Measurements from ENCODE around the gene TMEM91. TPM values are rescaled to one million over a fixed set of nuclear protein-coding genes. Genes with fewer than 3 reads are reported as not detected.

TMEM91 gene
- total RNA-seq, 2 donors from 2014 or later = 5.7 to 16.5 TPM

DNA sequence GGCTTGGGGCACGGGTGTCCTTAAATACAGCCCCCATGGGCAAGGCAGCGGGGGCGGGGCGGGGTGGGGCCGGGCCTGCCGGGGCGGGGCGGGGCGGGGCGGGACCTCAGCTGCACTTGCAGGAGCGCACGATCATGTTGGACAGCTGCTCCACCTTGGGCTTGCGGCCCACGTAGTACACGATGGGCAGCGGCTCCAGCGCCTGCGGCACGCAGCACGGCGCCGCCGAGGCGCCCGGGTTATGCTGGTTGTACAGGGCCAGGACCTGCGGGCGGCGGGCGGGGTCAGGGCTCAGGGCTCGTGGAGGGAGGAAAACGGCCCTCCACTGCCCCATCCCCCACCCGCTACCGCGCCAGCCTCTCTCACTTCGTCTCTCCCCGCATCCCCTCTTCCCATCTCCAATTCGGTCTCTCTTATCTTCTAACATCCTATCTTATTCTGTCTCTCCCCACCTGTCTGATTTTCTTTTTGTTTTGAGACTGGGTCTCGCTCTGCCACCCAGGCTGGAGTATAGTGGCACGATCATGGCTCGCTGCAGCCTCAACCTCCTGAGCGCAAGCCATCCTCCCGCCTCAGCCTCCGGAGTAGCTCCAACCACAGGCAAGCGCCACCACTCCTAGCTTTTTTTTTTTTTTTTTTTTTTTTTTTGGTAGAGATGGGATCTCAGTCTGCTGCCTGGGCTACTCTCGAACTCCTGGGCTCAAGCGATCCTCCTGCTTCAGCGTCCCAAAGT lies 45.2 kb upstream of the TMEM91 start:
- H3K27me3 Mint-ChIP-seq (ENCODE audit: insufficient read depth) = no peaks in the 10 kb centered on the region
- H3K4me3 ChIP-seq (ENCODE audit: low read length) = no peak overlapping the region
- no peak overlapping the region for H3K27ac Mint-ChIP-seq
- H3K4me1 Mint-ChIP-seq = peaks cover 20% of the 10 kb centered on the region
- H3K4me3 Mint-ChIP-seq = no peak overlapping the region
- no peak overlapping the region for H3K27ac ChIP-seq (ENCODE audit: low read depth, low read length)
- H3K4me1 ChIP-seq (ENCODE audit: control insufficient read depth, insufficient read depth, low read length) = peaks cover 4% of the 10 kb centered on the region
- H3K9ac ChIP-seq (ENCODE audit: extremely low read depth, low read length, poor library complexity, severe bottlenecking) = no peak overlapping the region
- WGBS, 2 experiments (ENCODE audit: insufficient coverage in 1 of 2, insufficient read length in 1 of 2) = 94 to 95% methylated on average over 11 to 47 of the region's 47 CpGs
- H3K36me3 Mint-ChIP-seq (ENCODE audit: low read depth) = peaks cover 50% of the 10 kb centered on the region
- H3K36me3 ChIP-seq (ENCODE audit: control insufficient read depth, insufficient read depth, low read length) = peaks cover 47% of the 10 kb centered on the region
- no peaks in the 10 kb centered on the region for H3K9me3 ChIP-seq (ENCODE audit: control insufficient read depth, low read length)
- peak; percentile 58 for DNase-seq
- H3K9me3 Mint-ChIP-seq = no peaks in the 10 kb centered on the region
- no peaks in the 10 kb centered on the region for H3K27me3 ChIP-seq (ENCODE audit: control insufficient read depth, insufficient read depth, low read length, poor library complexity, severe bottlenecking)
- no peak for TF ChIP-seq CTCF (conservative IDR thresholded peaks at IDR 0.05)

DNA sequence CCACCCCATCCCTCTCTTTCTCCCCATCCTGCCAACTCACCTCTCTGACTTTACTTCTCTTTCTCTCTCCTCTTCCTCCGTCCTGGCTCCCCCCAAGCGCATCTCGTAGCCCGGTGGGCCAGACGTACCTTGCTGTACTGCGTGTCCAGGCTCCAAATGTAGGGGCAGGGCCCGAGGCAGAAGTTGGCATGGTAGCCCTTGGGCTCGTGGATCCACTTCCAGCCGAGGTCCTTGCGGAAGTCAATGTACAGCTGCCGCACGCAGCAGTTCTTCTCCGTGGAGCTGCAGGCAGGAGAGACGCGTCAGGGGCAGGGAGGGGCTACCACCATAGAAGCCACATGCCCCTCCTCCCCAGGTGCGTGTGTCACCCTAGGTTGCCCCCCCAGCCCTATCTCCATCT lies 44.3 kb upstream of the TMEM91 start:
- Mint-ChIP-seq H3K4me3 (no peak overlapping the region), H3K4me1 (peaks cover 14% of the 10 kb centered on the region), H3K9me3 (no peaks in the 10 kb centered on the region), H3K27ac (no peak overlapping the region), H3K27me3 (ENCODE audit: insufficient read depth) (no peaks in the 10 kb centered on the region), H3K36me3 (ENCODE audit: low read depth) (peaks cover 52% of the 10 kb centered on the region)
- no peak overlapping the region for H3K9ac ChIP-seq (ENCODE audit: extremely low read depth, low read length, poor library complexity, severe bottlenecking)
- no peaks in the 10 kb centered on the region for H3K27me3 ChIP-seq (ENCODE audit: control insufficient read depth, insufficient read depth, low read length, poor library complexity, severe bottlenecking)
- no peak for DNase-seq
- H3K27ac ChIP-seq (ENCODE audit: low read depth, low read length) = no peak overlapping the region
- H3K9me3 ChIP-seq (ENCODE audit: control insufficient read depth, low read length) = no peaks in the 10 kb centered on the region
- H3K4me3 ChIP-seq (ENCODE audit: low read length) = no peak overlapping the region
- no peaks in the 10 kb centered on the region for H3K4me1 ChIP-seq (ENCODE audit: control insufficient read depth, insufficient read depth, low read length)
- 91 to 92% methylated on average over 9 to 16 of the region's 16 CpGs for WGBS, 2 experiments (ENCODE audit: insufficient coverage in 1 of 2, insufficient read length in 1 of 2)
- no peak for TF ChIP-seq CTCF (conservative IDR thresholded peaks at IDR 0.05)
- peaks cover 53% of the 10 kb centered on the region for H3K36me3 ChIP-seq (ENCODE audit: control insufficient read depth, insufficient read depth, low read length)

- no peak overlapping the region for H3K4me3 Mint-ChIP-seq
- no peak overlapping the region for H3K27ac Mint-ChIP-seq
- no peak for TF ChIP-seq CTCF (conservative IDR thresholded peaks at IDR 0.05)
- Histone ChIP-seq H3K9ac (ENCODE audit: extremely low read depth, low read length, poor library complexity, severe bottlenecking) (no peak overlapping the region), H3K27me3 (ENCODE audit: control insufficient read depth, insufficient read depth, low read length, poor library complexity, severe bottlenecking) (no peaks in the 10 kb centered on the region), H3K9me3 (ENCODE audit: control insufficient read depth, low read length) (no peaks in the 10 kb centered on the region), H3K4me3 (ENCODE audit: low read length) (no peak overlapping the region), H3K27ac (ENCODE audit: low read depth, low read length) (no peak overlapping the region), H3K4me1 (ENCODE audit: control insufficient read depth, insufficient read depth, low read length) (no peaks in the 10 kb centered on the region), H3K36me3 (ENCODE audit: control insufficient read depth, insufficient read depth, low read length) (peaks cover 56% of the 10 kb centered on the region)
- H3K27me3 Mint-ChIP-seq (ENCODE audit: insufficient read depth) = no peaks in the 10 kb centered on the region
- no peak for DNase-seq
- peaks cover 11% of the 10 kb centered on the region for H3K4me1 Mint-ChIP-seq
- peaks cover 53% of the 10 kb centered on the region for H3K36me3 Mint-ChIP-seq (ENCODE audit: low read depth)
- H3K9me3 Mint-ChIP-seq = no peaks in the 10 kb centered on the region
- 94 to 95% methylated on average over 4 to 5 of the region's 5 CpGs for WGBS, 2 experiments (ENCODE audit: insufficient coverage in 1 of 2, insufficient read length in 1 of 2)
Measured at GRCh38 chr19:41332468-41332867, 43.9 kb upstream of the TMEM91 start.

Data from endodermal cell (in vitro differentiated cells).